ENCODE measurements around the gene BIRC3.

- TF ChIP-seq CTCF (IDR thresholded peaks at IDR 0.05): no peak
- no peak for TF ChIP-seq POLR2A (IDR thresholded peaks at IDR 0.05)
- TF ChIP-seq POLR2AphosphoS5 (IDR thresholded peaks at IDR 0.05): no peak
Observed at GRCh38 chr11:102360681-102361080, 43.4 kb downstream of the BIRC3 start.

All from transverse colon (tissue), 4 donors.